Bronchial epithelial cell (primary cell): ENCODE results near the gene TFCP2. TPM values are rescaled to one million over a fixed set of nuclear protein-coding genes. Genes with fewer than 3 reads are reported as not detected.

Experiments used
- DNase-seq: peaks from one replicate; pipeline ENCODE4 v3.0.0-alpha.2; 2010; ENCODE audit warnings: low read depth
- FAIRE-seq: peaks from 2 replicates; lab custom pipeline; 2011; peaks lifted over from hg19 to GRCh38; lab: Jason Lieb, UNC
- H3K27me3 ChIP-seq: 2 replicates; pipeline ENCODE4 v1.5.1; 2011; ENCODE audit warnings: low read length; ENCODE audit not compliant: control insufficient read depth, insufficient read depth
- H3K36me3 ChIP-seq: 2 replicates; pipeline ENCODE4 v1.5.1; 2011; ENCODE audit warnings: low read length; ENCODE audit not compliant: control insufficient read depth, insufficient read depth
- H3K4me3 ChIP-seq: 2 replicates; pipeline ENCODE4 v1.5.1; 2011; ENCODE audit warnings: mild to moderate bottlenecking, low read depth, low read length, control low read depth
- CTCF ChIP-seq: IDR thresholded peaks from 2 replicates; pipeline ENCODE4 v1.5.1; 2011; ENCODE audit warnings: mild to moderate bottlenecking, moderate library complexity, low read length, control low read depth, inconsistent platforms; ENCODE audit not compliant: insufficient read depth, severe bottlenecking
- total RNA-seq: library from RNA; depleted of rRNA; stranded (reverse); fragments of >200 nt; gene quantifications from 2 replicates; pipeline ENCODE4 v1.2.1, GENCODE V29; 2014

Gene TFCP2
- total RNA-seq, 1 donor from 2014 or later, result 7.1 TPM

- H3K4me3 ChIP-seq, result no peak overlapping the region
- H3K36me3 ChIP-seq, result peaks cover 2% of the 10 kb centered on the region
- FAIRE-seq, result no peak
- H3K27me3 ChIP-seq, result no peaks in the 10 kb centered on the region
- no peak for DNase-seq
- no peak for TF ChIP-seq CTCF
Observed at GRCh38 chr12:51139292-51139844, 33.6 kb downstream of the TFCP2 start.

- FAIRE-seq, result no peak
- Histone ChIP-seq H3K36me3 (peaks cover 1% of the 10 kb centered on the region), H3K27me3 (no peaks in the 10 kb centered on the region), H3K4me3 (no peak overlapping the region)
- peak; percentile 4 for DNase-seq
- no peak for TF ChIP-seq CTCF
Observed at GRCh38 chr12:51132693-51133092, 40.2 kb downstream of the TFCP2 start.

- DNase-seq (no peak), FAIRE-seq (no peak)
- no peak overlapping the region for H3K4me3 ChIP-seq
- H3K36me3 ChIP-seq, result no peaks in the 10 kb centered on the region
- no peak for TF ChIP-seq CTCF
- no peaks in the 10 kb centered on the region for H3K27me3 ChIP-seq
Observed at GRCh38 chr12:51131745-51132521, 41.0 kb downstream of the TFCP2 start.

- H3K4me3 ChIP-seq, result no peak overlapping the region
- TF ChIP-seq CTCF, result no peak
- H3K27me3 ChIP-seq, result no peaks in the 10 kb centered on the region
- no peak for DNase-seq
- peaks cover 3% of the 10 kb centered on the region for H3K36me3 ChIP-seq
- FAIRE-seq, result no peak
Observed at GRCh38 chr12:51128919-51129318, 44.0 kb downstream of the TFCP2 start.

- H3K4me3 ChIP-seq, result no peak overlapping the region
- peak; percentile 88 for DNase-seq
Observed at GRCh38 chr12:51127050-51127729, 45.7 kb downstream of the TFCP2 start.

More at GRCh38 chr12:51127050-51127729, 45.7 kb downstream of the TFCP2 start:
- H3K36me3 ChIP-seq, result peaks cover 3% of the 10 kb centered on the region
- no peak for FAIRE-seq
- no peak for TF ChIP-seq CTCF
- no peaks in the 10 kb centered on the region for H3K27me3 ChIP-seq
